Endothelial cell of umbilical vein (primary cell): ENCODE data around the gene RAB25.

Experiments
- CTCF ChIP-seq, 2 donors: IDR thresholded peaks; 1 replicate in 1 of 2; 2 replicates in 1 of 2; pipeline ENCODE4 v1.5.1; 2011; ENCODE audit warnings: low read length in 2 of 2, mild to moderate bottlenecking in 2 of 2, moderate library complexity in 2 of 2, control low read depth in 1 of 2, inconsistent platforms in 1 of 2, low read depth in 1 of 2; ENCODE audit not compliant: insufficient read depth in 1 of 2; ENCODE audit errors: extremely low read depth in 1 of 2
- EZH2 ChIP-seq: IDR thresholded peaks from 2 replicates; pipeline ENCODE4 v1.6.1; 2012; ENCODE audit warnings: borderline replicate concordance, low read depth, mild to moderate bottlenecking, moderate library complexity, low read length, inconsistent platforms; ENCODE audit not compliant: severe bottlenecking
- FOS ChIP-seq: IDR thresholded peaks from 2 replicates; pipeline ENCODE4 v1.6.1; 2011; ENCODE audit warnings: mild to moderate bottlenecking, low read length, moderate library complexity, borderline replicate concordance; ENCODE audit not compliant: insufficient read depth
- GATA2 ChIP-seq: IDR thresholded peaks from 2 replicates; pipeline ENCODE4 v1.7.0; 2011; ENCODE audit warnings: low read depth, mild to moderate bottlenecking, moderate library complexity, mixed read lengths, low read length; ENCODE audit not compliant: insufficient read length, insufficient read depth
- POLR2A ChIP-seq: IDR thresholded peaks from 2 replicates; pipeline ENCODE4 v1.6.1; 2012; ENCODE audit warnings: low read depth, mild to moderate bottlenecking, control low read depth, low read length
- POLR2AphosphoS5 ChIP-seq: IDR thresholded peaks from 2 replicates; pipeline ENCODE4 v1.6.1; 2012; ENCODE audit warnings: low read depth, mild to moderate bottlenecking, control low read depth, low read length, moderate library complexity; ENCODE audit not compliant: insufficient read depth

DNA sequence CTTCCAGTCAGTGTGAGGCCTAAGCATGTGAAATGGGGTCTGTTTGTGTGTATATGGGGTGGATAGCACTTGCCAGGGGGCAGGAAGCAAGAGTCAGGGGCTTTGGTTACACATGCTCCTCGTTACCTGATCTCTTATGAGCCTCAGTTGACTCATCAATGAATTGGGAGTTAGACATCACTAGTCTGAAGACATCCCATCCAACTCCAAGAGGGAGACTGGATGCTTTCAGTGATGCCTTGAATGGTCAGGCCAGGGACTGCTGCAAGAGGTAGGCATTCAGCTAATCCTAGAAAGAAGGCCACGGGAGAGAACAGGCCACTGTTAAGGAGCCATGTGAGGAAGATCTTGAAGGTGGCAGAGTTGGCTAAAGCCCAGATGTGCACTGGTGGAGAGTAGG lies 6.3 kb downstream of the RAB25 start:
- TF ChIP-seq POLR2A, result no peak
- TF ChIP-seq CTCF (IDR thresholded peaks at IDR 0.05; ENCODE audit: extremely low read depth in 1 of 2, insufficient read depth in 1 of 2, low read depth in 1 of 2, low read length in 2 of 2), result no peak
- no peak for TF ChIP-seq EZH2
- no peak for TF ChIP-seq POLR2AphosphoS5
- no peak for TF ChIP-seq GATA2
- no peak for TF ChIP-seq FOS
